Measurements from ENCODE around the gene LRP4.
A peak's percentile ranks its signal among the peaks of the same experiment; 100 is the strongest.

Gene LRP4

DNA sequence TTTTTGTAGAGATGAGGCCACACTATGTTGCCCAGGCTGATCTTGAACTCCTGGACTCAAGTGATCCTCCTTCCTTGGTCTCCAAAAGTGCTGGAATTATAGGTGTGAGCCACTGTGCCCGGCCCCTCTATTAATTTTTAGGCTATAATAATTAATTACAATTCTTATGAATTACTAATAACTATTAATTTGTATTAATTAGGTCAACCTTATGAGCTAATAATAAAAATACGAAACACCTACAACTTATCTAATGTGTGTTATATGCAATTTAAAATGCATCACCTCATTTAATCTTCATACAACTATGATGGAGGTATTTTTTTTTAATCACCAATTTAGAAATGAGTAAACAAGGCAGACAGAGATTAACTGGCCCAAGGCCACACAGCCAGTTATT lies 26.2 kb downstream of the LRP4 start:
- no peak for TF ChIP-seq CTCF (IDR thresholded peaks at IDR 0.05; ENCODE audit: low read depth, low read length)
- Histone ChIP-seq H3K36me3 (no peaks in the 10 kb centered on the region), H3K27me3 (no peaks in the 10 kb centered on the region), H3K4me1 (no peaks in the 10 kb centered on the region), H3K4me3 (ENCODE audit: low read depth, low read length) (no peak overlapping the region), H3K9me3 (no peaks in the 10 kb centered on the region)
- DNase-seq = no peak

GRCh38 chr11:46890665-46891064 lies 27.7 kb downstream of the LRP4 start:
- no peaks in the 10 kb centered on the region for H3K9me3 ChIP-seq
- H3K4me3 ChIP-seq (ENCODE audit: low read depth, low read length) = no peak overlapping the region
- no peaks in the 10 kb centered on the region for H3K4me1 ChIP-seq
- H3K36me3 ChIP-seq = no peaks in the 10 kb centered on the region
- TF ChIP-seq CTCF (IDR thresholded peaks at IDR 0.05; ENCODE audit: low read depth, low read length) = no peak
- H3K27me3 ChIP-seq = no peaks in the 10 kb centered on the region
- DNase-seq = no peak

DNA sequence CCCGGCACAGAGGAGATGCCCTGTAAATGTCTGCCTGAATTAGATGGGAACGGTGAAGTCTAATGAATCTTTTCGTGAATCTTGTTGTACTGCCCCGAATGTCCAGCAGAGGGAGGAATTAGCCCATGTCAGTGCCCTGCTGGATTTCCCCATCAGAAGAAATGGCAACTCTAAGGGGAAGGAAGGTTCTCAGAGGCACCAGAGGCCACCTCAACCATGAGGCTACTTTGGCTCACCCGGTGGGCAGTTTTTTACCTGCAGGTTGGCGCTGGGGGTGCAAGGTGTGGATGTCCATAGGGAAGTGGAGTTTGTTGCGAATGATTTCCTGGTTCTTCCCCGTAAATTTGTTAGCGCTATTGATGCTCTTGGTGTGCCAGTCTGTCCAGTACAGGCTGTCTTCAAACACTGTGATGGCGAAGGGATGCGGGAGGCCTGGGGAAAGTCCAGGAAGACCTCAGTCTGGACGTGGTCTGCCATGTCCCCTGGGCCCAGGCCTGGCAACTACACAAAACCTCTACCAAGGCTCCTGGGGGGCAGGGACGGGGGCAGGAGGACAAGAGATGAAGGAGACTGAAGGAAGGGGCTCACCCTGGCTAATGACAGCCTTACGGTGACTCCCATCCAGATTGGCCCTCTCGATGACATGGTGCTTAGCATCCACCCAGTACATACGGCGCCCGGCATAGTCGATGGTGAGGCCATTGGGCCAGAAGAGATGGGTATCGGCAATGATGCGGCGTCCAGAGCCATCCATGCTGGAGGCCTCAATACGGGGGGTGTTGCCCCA lies 28.5 kb downstream of the LRP4 start:
- Histone ChIP-seq H3K4me1 (no peaks in the 10 kb centered on the region), H3K4me3 (ENCODE audit: low read depth, low read length) (no peak overlapping the region), H3K9me3 (no peaks in the 10 kb centered on the region), H3K27me3 (no peaks in the 10 kb centered on the region), H3K36me3 (no peaks in the 10 kb centered on the region)
- peak; percentile 58 for DNase-seq
- peak; percentile 81 for TF ChIP-seq CTCF (IDR thresholded peaks at IDR 0.05; ENCODE audit: low read depth, low read length)

DNA sequence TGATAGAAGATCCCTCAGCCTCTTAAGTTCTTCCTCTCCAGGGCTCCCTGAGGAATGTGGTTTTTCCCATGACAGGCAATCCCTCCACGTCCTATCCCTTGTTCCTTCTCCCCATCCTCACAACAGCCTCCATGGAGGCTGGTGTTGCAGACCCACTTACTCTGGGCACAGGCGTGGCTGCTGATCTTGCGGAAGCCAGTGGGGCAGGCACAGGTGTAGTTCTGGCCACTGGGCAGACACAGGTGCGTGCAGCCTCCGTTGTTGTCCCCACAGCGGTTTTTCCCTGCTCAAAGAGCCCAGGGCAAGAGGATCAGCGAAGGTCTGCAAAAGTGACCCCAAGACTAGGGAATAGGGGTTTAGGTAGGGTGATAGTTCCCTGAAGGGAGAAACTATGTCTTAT lies 29.1 kb downstream of the LRP4 start:
- no peak for TF ChIP-seq CTCF (IDR thresholded peaks at IDR 0.05; ENCODE audit: low read depth, low read length)
- Histone ChIP-seq H3K4me1 (no peaks in the 10 kb centered on the region), H3K27me3 (no peaks in the 10 kb centered on the region), H3K4me3 (ENCODE audit: low read depth, low read length) (no peak overlapping the region), H3K36me3 (no peaks in the 10 kb centered on the region), H3K9me3 (no peaks in the 10 kb centered on the region)
- DNase-seq = no peak

DNA sequence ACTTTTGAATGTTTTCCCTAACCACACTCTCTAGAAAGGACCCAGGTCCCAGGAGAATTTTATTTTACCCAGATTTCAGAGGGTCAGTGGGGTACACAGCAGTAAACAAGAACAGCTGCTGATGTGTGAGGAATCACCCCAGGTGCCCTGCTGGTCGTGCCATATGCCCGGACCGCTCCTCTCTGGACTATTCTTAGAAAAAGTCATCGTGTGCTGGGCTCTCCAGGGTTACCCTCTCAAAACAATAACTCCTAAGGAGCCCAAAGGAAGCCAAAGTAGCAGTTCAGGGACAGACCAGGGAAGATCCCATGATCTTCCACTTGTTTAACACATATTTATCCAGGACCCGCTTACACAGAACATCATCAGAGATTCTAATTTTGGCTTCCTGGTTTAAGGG lies 29.7 kb downstream of the LRP4 start:
- Histone ChIP-seq H3K27me3 (no peaks in the 10 kb centered on the region), H3K4me1 (no peaks in the 10 kb centered on the region), H3K36me3 (no peaks in the 10 kb centered on the region), H3K9me3 (no peaks in the 10 kb centered on the region), H3K4me3 (ENCODE audit: low read depth, low read length) (no peak overlapping the region)
- TF ChIP-seq CTCF (IDR thresholded peaks at IDR 0.05; ENCODE audit: low read depth, low read length) = no peak
- no peak for DNase-seq

DNA sequence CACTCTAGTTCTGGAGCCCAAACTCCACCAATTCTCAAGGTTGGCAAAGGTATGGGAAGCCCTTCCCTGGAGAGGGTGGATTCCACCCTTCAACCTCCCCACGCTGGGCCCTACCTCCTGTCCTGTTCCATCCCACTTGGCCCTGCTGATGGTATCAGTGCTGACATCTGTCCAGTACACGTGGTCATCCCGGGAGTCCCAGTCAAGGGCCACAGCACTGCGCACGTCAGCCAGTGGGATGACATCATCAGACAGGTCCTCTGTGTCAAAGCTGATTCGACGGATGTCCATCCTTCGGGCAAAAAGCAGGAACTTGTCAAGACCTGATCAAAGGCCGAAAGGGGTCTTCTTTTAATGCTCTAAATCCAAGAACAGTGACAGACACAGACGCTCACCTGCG lies 32.1 kb downstream of the LRP4 start:
- Histone ChIP-seq H3K27me3 (no peaks in the 10 kb centered on the region), H3K9me3 (no peaks in the 10 kb centered on the region), H3K4me3 (ENCODE audit: low read depth, low read length) (no peak overlapping the region), H3K36me3 (no peaks in the 10 kb centered on the region), H3K4me1 (no peaks in the 10 kb centered on the region)
- DNase-seq = no peak
- TF ChIP-seq CTCF (IDR thresholded peaks at IDR 0.05; ENCODE audit: low read depth, low read length) = no peak
